GM12878 (cell line): ENCODE measurements around the gene MYMX. TPM values are rescaled to one million over a fixed set of nuclear protein-coding genes. Genes with fewer than 3 reads are reported as not detected.

Experiments
- CEBPB ChIP-seq, 2 experiments: fragments of 150-350 bp in 1 of 2; IDR thresholded peaks; 2 replicates each; pipeline ENCODE4 v1.6.1; 2012 to 2014; ENCODE audit warnings: low read depth in 2 of 2, low read length in 2 of 2, borderline replicate concordance in 1 of 2, inconsistent platforms in 1 of 2
- EP300 ChIP-seq, 2 experiments: fragments of 150-350 bp in 1 of 2; IDR thresholded peaks; 2 replicates each; pipeline ENCODE4 v1.6.1; 2011 to 2012; ENCODE audit warnings: low read depth in 2 of 2, low read length in 2 of 2, borderline replicate concordance in 1 of 2, improper control_type of control experiment in 1 of 2, inconsistent platforms in 1 of 2; ENCODE audit not compliant: control insufficient read depth in 1 of 2
- IRF5 ChIP-seq: fragments of 450-650 bp; IDR thresholded peaks from 2 replicates; pipeline ENCODE4 v1.6.1; 2017; ENCODE audit warnings: borderline replicate concordance
- LARP7 ChIP-seq: fragments of 450-650 bp; IDR thresholded peaks from 2 replicates; pipeline ENCODE4 v1.6.1; 2017; ENCODE audit warnings: mild to moderate bottlenecking
- MLLT1 ChIP-seq: fragments of 450-650 bp; IDR thresholded peaks from 2 replicates; pipeline ENCODE4 v1.6.1; 2016; ENCODE audit warnings: mild to moderate bottlenecking
- MTA2 ChIP-seq: fragments of 450-650 bp; IDR thresholded peaks from 2 replicates; pipeline ENCODE4 v1.6.1; 2016; ENCODE audit warnings: low read depth, mild to moderate bottlenecking, moderate library complexity
- PAX8 ChIP-seq: fragments of 450-650 bp; IDR thresholded peaks from 2 replicates; pipeline ENCODE4 v1.6.1; 2017; ENCODE audit warnings: mild to moderate bottlenecking, moderate library complexity
- RELB ChIP-seq: fragments of 450-650 bp; IDR thresholded peaks from 2 replicates; pipeline ENCODE4 v1.6.1; 2017; ENCODE audit warnings: low read depth, mild to moderate bottlenecking, moderate library complexity
- RUNX3 ChIP-seq: IDR thresholded peaks from 2 replicates; pipeline ENCODE4 v1.6.1; 2012; ENCODE audit warnings: low read length, inconsistent platforms
- SMARCA5 ChIP-seq: fragments of 450-650 bp; IDR thresholded peaks from 2 replicates; pipeline ENCODE4 v1.6.1; 2017; ENCODE audit warnings: mild to moderate bottlenecking
- SUZ12 ChIP-seq: fragments of 200-600 bp; sonication (generic); IDR thresholded peaks from one replicate; pipeline ENCODE4 v1.6.1; 2018; ENCODE audit warnings: antibody characterized with exemption, mild to moderate bottlenecking; ENCODE audit not compliant: unreplicated experiment
- TAF1 ChIP-seq: IDR thresholded peaks from 2 replicates; pipeline ENCODE4 v1.6.1; 2011; ENCODE audit warnings: mild to moderate bottlenecking, low read depth, low read length, borderline replicate concordance
- polyA plus RNA-seq, 11 experiments: library from polyadenylated mRNA; depleted of rRNA in 4 of 11; unstranded in 6 of 11; stranded (reverse) in 5 of 11; fragments of >200 nt; fragmentation: Nextera tagmentation in 4 of 11; fragmentation: Illumina TruSeq in 1 of 11; extraction: Ambion mirVana in 4 of 11; extraction: Trizol in 1 of 11; gene quantifications; 1 replicate in 1 of 11; 2 replicates in 10 of 11; pipeline versions ENCODE4 v1.2.1 to v1.2.3, GENCODE V29; 2011 to 2016; ENCODE audit warnings: inconsistent platforms in 2 of 11, missing spikeins in 2 of 11, low read depth in 1 of 11
- total RNA-seq, 4 experiments: library from RNA; depleted of rRNA in 3 of 4; stranded (reverse); fragments of >200 nt in 3 of 4; fragmentation: Illumina TruSeq in 1 of 4; extraction: Trizol in 1 of 4; gene quantifications; 2 replicates each; pipeline versions ENCODE4 v1.2.1 to v1.2.3, GENCODE V29; 2013 to 2021
- TF ChIP-seq, protein P1 (sequence below): fragments of 150-350 bp; IDR thresholded peaks from 2 replicates; pipeline ENCODE4 v1.6.1; 2014; ENCODE audit warnings: mild to moderate bottlenecking, low read depth, low read length
- TF ChIP-seq, protein P2 (sequence below): IDR thresholded peaks from 2 replicates; pipeline ENCODE4 v1.6.1; 2012; ENCODE audit warnings: low read length, inconsistent platforms
- TF ChIP-seq, protein P3 (sequence below): fragments of 450-650 bp; IDR thresholded peaks from 2 replicates; pipeline ENCODE4 v1.6.1; 2014; ENCODE audit warnings: mild to moderate bottlenecking

The MYMX gene
- total and polyA plus RNA-seq, 10 of the 15 experiments (the other 5 are each of a cell fraction or from before 2014, with no cell fraction given) = not detected

DNA sequence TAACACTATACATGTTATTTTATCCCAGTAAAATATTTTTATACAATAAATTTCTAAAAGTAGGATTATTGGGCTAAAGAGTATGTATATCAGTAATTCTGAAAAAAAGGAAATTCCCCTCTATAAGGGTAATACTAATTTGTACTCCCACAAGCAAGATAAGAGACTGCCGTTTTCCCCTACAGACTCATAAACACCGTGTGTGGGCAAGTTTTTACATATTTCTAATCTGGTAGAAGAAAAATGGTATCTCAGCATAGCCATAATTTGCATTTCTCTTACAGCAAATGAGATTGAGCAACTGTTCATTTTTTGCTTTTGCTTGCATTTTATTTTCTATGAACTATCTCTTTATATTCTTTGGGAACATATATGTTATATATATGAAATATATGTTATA lies 26.0 kb upstream of the MYMX start (continued):
- TF ChIP-seq MLLT1 = no peak
- no peak for TF ChIP-seq PAX8
- TF ChIP-seq, protein P1, sequence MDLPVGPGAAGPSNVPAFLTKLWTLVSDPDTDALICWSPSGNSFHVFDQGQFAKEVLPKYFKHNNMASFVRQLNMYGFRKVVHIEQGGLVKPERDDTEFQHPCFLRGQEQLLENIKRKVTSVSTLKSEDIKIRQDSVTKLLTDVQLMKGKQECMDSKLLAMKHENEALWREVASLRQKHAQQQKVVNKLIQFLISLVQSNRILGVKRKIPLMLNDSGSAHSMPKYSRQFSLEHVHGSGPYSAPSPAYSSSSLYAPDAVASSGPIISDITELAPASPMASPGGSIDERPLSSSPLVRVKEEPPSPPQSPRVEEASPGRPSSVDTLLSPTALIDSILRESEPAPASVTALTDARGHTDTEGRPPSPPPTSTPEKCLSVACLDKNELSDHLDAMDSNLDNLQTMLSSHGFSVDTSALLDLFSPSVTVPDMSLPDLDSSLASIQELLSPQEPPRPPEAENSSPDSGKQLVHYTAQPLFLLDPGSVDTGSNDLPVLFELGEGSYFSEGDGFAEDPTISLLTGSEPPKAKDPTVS = no peak
- TF ChIP-seq SUZ12 = no peak
- TF ChIP-seq EP300 (IDR thresholded peaks at IDR 0.05; ENCODE audit: borderline replicate concordance in 1 of 2, control insufficient read depth in 1 of 2, low read depth in 2 of 2, low read length in 2 of 2) = no peak
- no peak for TF ChIP-seq LARP7
- TF ChIP-seq, protein P2, sequence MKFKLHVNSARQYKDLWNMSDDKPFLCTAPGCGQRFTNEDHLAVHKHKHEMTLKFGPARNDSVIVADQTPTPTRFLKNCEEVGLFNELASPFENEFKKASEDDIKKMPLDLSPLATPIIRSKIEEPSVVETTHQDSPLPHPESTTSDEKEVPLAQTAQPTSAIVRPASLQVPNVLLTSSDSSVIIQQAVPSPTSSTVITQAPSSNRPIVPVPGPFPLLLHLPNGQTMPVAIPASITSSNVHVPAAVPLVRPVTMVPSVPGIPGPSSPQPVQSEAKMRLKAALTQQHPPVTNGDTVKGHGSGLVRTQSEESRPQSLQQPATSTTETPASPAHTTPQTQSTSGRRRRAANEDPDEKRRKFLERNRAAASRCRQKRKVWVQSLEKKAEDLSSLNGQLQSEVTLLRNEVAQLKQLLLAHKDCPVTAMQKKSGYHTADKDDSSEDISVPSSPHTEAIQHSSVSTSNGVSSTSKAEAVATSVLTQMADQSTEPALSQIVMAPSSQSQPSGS = no peak
- TF ChIP-seq, protein P3, sequence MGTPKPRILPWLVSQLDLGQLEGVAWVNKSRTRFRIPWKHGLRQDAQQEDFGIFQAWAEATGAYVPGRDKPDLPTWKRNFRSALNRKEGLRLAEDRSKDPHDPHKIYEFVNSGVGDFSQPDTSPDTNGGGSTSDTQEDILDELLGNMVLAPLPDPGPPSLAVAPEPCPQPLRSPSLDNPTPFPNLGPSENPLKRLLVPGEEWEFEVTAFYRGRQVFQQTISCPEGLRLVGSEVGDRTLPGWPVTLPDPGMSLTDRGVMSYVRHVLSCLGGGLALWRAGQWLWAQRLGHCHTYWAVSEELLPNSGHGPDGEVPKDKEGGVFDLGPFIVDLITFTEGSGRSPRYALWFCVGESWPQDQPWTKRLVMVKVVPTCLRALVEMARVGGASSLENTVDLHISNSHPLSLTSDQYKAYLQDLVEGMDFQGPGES = no peak
- TF ChIP-seq RUNX3 = peak; percentile 45
- no peak for TF ChIP-seq IRF5
- peak; percentile 68 for TF ChIP-seq MTA2
- TF ChIP-seq TAF1 = no peak
- peak; percentile 56; the same call in 1 of the 2 replicates for TF ChIP-seq RELB
- TF ChIP-seq SMARCA5 = no peak
- no peak for TF ChIP-seq CEBPB (IDR thresholded peaks at IDR 0.05; ENCODE audit: borderline replicate concordance in 1 of 2, low read depth in 2 of 2, low read length in 2 of 2)
